DND-41 (cell line): Measurements from ENCODE around the gene ZC3H12C.

Experiments used
- EZH2 ChIP-seq: IDR thresholded peaks from 3 replicates; pipeline ENCODE4 v1.6.1; 2012; ENCODE audit warnings: borderline replicate concordance, low read depth, mild to moderate bottlenecking, moderate library complexity, low read length, inconsistent platforms; ENCODE audit not compliant: severe bottlenecking
- TF ChIP-seq, protein P1 (sequence below): IDR thresholded peaks from 2 replicates; pipeline ENCODE4 v1.5.1; 2012; ENCODE audit warnings: borderline replicate concordance, low read length, moderate library complexity, mild to moderate bottlenecking; ENCODE audit not compliant: poor library complexity, severe bottlenecking; ENCODE audit errors: extremely low read depth

DNA sequence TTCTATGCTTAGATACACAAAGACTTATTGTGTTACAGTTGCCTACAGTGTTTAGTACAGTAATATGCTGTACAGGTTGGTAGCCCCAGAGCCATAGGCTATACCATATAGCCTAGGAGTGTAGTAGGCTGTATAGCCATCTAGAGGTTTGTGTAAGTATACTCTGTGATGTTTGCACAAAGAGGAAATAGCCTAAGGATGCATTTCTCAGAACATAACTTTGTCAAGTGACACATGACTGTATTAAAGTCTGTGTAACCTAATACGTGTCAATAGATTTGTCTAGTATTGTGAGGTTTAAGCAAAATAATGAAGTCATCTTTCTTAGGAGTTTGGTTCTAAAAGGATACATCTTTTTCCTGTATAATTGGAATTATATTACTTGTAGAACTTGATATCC is 5.5 kb downstream of the ZC3H12C start:
- TF ChIP-seq, protein P1, sequence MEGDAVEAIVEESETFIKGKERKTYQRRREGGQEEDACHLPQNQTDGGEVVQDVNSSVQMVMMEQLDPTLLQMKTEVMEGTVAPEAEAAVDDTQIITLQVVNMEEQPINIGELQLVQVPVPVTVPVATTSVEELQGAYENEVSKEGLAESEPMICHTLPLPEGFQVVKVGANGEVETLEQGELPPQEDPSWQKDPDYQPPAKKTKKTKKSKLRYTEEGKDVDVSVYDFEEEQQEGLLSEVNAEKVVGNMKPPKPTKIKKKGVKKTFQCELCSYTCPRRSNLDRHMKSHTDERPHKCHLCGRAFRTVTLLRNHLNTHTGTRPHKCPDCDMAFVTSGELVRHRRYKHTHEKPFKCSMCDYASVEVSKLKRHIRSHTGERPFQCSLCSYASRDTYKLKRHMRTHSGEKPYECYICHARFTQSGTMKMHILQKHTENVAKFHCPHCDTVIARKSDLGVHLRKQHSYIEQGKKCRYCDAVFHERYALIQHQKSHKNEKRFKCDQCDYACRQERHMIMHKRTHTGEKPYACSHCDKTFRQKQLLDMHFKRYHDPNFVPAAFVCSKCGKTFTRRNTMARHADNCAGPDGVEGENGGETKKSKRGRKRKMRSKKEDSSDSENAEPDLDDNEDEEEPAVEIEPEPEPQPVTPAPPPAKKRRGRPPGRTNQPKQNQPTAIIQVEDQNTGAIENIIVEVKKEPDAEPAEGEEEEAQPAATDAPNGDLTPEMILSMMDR: no peak
- no peak for TF ChIP-seq EZH2
